IMR-90 (cell line): ENCODE measurements around the gene BIRC5.
A peak's percentile ranks its signal among the peaks of the same experiment; 100 is the strongest.

Source experiments
- CEBPB ChIP-seq: IDR thresholded peaks from 2 replicates; pipeline ENCODE4 v1.6.1; 2012; ENCODE audit warnings: low read depth, low read length, improper control_type of control experiment
- CTCF ChIP-seq: conservative IDR thresholded peaks from 2 replicates; pipeline ENCODE4 v1.5.1; 2012; ENCODE audit warnings: mild to moderate bottlenecking, low read depth, low read length, improper control_type of control experiment
- ELK1 ChIP-seq: fragments of 150-350 bp; IDR thresholded peaks from 2 replicates; pipeline ENCODE4 v1.6.1; 2016; ENCODE audit warnings: low read depth, mild to moderate bottlenecking, low read length, moderate library complexity, borderline replicate concordance
- FOS ChIP-seq: fragments of 150-350 bp; IDR thresholded peaks from 2 replicates; pipeline ENCODE4 v1.6.1; 2016; ENCODE audit warnings: low read depth, low read length
- MAFK ChIP-seq: IDR thresholded peaks from 2 replicates; pipeline ENCODE4 v1.6.1; 2012; ENCODE audit warnings: low read depth, low read length, improper control_type of control experiment
- MAZ ChIP-seq: IDR thresholded peaks from 2 replicates; pipeline ENCODE4 v1.6.1; 2012; ENCODE audit warnings: low read depth, mild to moderate bottlenecking, low read length, improper control_type of control experiment, moderate library complexity, borderline replicate concordance
- POLR2A ChIP-seq: IDR thresholded peaks from 2 replicates; pipeline ENCODE4 v1.6.1; 2012; ENCODE audit warnings: mild to moderate bottlenecking, low read depth, low read length
- RAD21 ChIP-seq: IDR thresholded peaks from 2 replicates; pipeline ENCODE4 v1.6.1; 2012; ENCODE audit warnings: low read length, improper control_type of control experiment
- TF ChIP-seq, protein P1 (sequence below): fragments of 150-350 bp; IDR thresholded peaks from 2 replicates; pipeline ENCODE4 v1.6.1; 2017; ENCODE audit warnings: mild to moderate bottlenecking, antibody characterized with exemption, low read length, low read depth

GRCh38 chr17:78168903-78169793 lies 44.9 kb upstream of the BIRC5 start:
- TF ChIP-seq CTCF = no peak
- no peak for TF ChIP-seq FOS
- no peak for TF ChIP-seq RAD21
- no peak for TF ChIP-seq ELK1
- TF ChIP-seq, protein P1, sequence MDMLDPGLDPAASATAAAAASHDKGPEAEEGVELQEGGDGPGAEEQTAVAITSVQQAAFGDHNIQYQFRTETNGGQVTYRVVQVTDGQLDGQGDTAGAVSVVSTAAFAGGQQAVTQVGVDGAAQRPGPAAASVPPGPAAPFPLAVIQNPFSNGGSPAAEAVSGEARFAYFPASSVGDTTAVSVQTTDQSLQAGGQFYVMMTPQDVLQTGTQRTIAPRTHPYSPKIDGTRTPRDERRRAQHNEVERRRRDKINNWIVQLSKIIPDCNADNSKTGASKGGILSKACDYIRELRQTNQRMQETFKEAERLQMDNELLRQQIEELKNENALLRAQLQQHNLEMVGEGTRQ = no peak
- TF ChIP-seq MAZ = no peak
- TF ChIP-seq POLR2A = 0 out of 2 replicates have a peak, but pooled peaks have one; percentile 17
- TF ChIP-seq MAFK = no peak
- TF ChIP-seq CEBPB = no peak
